Endothelial cell of umbilical vein (primary cell): ENCODE results near the gene GRIK1. TPM values are rescaled to one million over a fixed set of nuclear protein-coding genes. Genes with fewer than 3 reads are reported as not detected.
A peak's percentile ranks its signal among the peaks of the same experiment; 100 is the strongest.

Experiments
- BruUV-seq: library from RNA; stranded (reverse); fragments of 400-500 nt; replicated peaks from 2 replicates; lab custom pipeline; 2021; lab: Mats Ljungman, UMichigan
- CTCF ChIA-PET: fragments of 300-600, 350-600 bp; sonication (Branson Sonifier 250); formaldehyde crosslinking; loops from one replicate; lab custom pipeline; 2021; ENCODE audit warnings: antibody characterized with exemption, inconsistent platforms; lab: Charles Lee
- POLR2A ChIA-PET: fragments of 300-600, 350-600 bp; sonication (Branson Sonifier 250); formaldehyde crosslinking; loops from one replicate; lab custom pipeline; 2021; ENCODE audit warnings: antibody characterized with exemption, inconsistent platforms; lab: Charles Lee
- DNase-seq: peaks from one replicate; pipeline ENCODE4 v3.0.0-alpha.2; 2011; ENCODE audit warnings: low read depth, low spot score
- FAIRE-seq: peaks from 2 replicates; lab custom pipeline; 2011; peaks lifted over from hg19 to GRCh38; lab: Jason Lieb, UNC
- H2AFZ ChIP-seq: 2 replicates; pipeline ENCODE4 v1.6.0; 2012; ENCODE audit warnings: low read depth, low read length, control low read depth, inconsistent platforms
- H3K27ac ChIP-seq: 2 replicates; pipeline ENCODE4 v1.5.1; 2011; ENCODE audit warnings: low read depth, mild to moderate bottlenecking, control low read depth, low read length, moderate library complexity; ENCODE audit not compliant: insufficient read depth
- H3K27me3 ChIP-seq, 2 experiments: 2 replicates each; pipeline versions ENCODE4 v1.6.0 to v1.6.1; 2011; ENCODE audit warnings: low read length in 2 of 2, mixed read lengths in 1 of 2; ENCODE audit not compliant: control insufficient read depth in 2 of 2, insufficient read depth in 2 of 2
- H3K36me3 ChIP-seq, 2 experiments: 2 replicates in 1 of 2; 3 replicates in 1 of 2; pipeline ENCODE4 v1.5.1; 2011; ENCODE audit warnings: low read length in 2 of 2, mild to moderate bottlenecking in 1 of 2, moderate library complexity in 1 of 2; ENCODE audit not compliant: control insufficient read depth in 2 of 2, insufficient read depth in 2 of 2; ENCODE audit errors: extremely low read depth in 1 of 2
- H3K4me1 ChIP-seq: 3 replicates; pipeline ENCODE4 v1.5.1; 2011; ENCODE audit warnings: mild to moderate bottlenecking, low read length; ENCODE audit not compliant: control insufficient read depth, insufficient read depth; ENCODE audit errors: extremely low read depth
- H3K4me2 ChIP-seq: 2 replicates; pipeline ENCODE4 v1.6.1; 2011; ENCODE audit warnings: low read length, control low read depth, mixed read lengths; ENCODE audit not compliant: insufficient read depth
- H3K4me3 ChIP-seq, 3 experiments: fragments of 200-600 bp in 1 of 3; sonication (generic), shearing (Covaris generic) in 1 of 3; replicated peaks in 1 of 3; 2 replicates each; pipeline ENCODE4 v1.5.1; 2011 to 2016; ENCODE audit warnings: control low read depth in 3 of 3, low read length in 3 of 3, mild to moderate bottlenecking in 2 of 3, inconsistent platforms in 1 of 3, low read depth in 1 of 3, moderate library complexity in 1 of 3; ENCODE audit not compliant: insufficient read depth in 1 of 3
- H3K79me2 ChIP-seq: 2 replicates; pipeline ENCODE4 v1.6.0; 2012; ENCODE audit warnings: low read length, inconsistent platforms; ENCODE audit not compliant: control insufficient read depth, insufficient read depth
- H3K9ac ChIP-seq: replicated peaks from 2 replicates; pipeline ENCODE3; 2011; ENCODE audit warnings: low read length, control low read depth; ENCODE audit not compliant: insufficient read depth; ENCODE audit errors: extremely low read depth
- H3K9me1 ChIP-seq: replicated peaks from 3 replicates; pipeline ENCODE4 v1.6.0; 2011; ENCODE audit warnings: mild to moderate bottlenecking, low read length; ENCODE audit not compliant: control insufficient read depth, insufficient read depth; ENCODE audit errors: extremely low read depth
- H3K9me3 ChIP-seq: replicated peaks from 2 replicates; pipeline ENCODE4 v1.5.1; 2012; ENCODE audit warnings: low read length, inconsistent platforms; ENCODE audit not compliant: control insufficient read depth, insufficient read depth
- H4K20me1 ChIP-seq: replicated peaks from 2 replicates; pipeline ENCODE3; 2011; ENCODE audit warnings: mild to moderate bottlenecking, low read length; ENCODE audit not compliant: control insufficient read depth, insufficient read depth; ENCODE audit errors: extremely low read depth
- CTCF ChIP-seq, 2 donors: IDR thresholded peaks; 1 replicate in 1 of 2; 2 replicates in 1 of 2; pipeline ENCODE4 v1.5.1; 2011; ENCODE audit warnings: low read length in 2 of 2, mild to moderate bottlenecking in 2 of 2, moderate library complexity in 2 of 2, control low read depth in 1 of 2, inconsistent platforms in 1 of 2, low read depth in 1 of 2; ENCODE audit not compliant: insufficient read depth in 1 of 2; ENCODE audit errors: extremely low read depth in 1 of 2
- EZH2 ChIP-seq: IDR thresholded peaks from 2 replicates; pipeline ENCODE4 v1.6.1; 2012; ENCODE audit warnings: borderline replicate concordance, low read depth, mild to moderate bottlenecking, moderate library complexity, low read length, inconsistent platforms; ENCODE audit not compliant: severe bottlenecking
- FOS ChIP-seq: IDR thresholded peaks from 2 replicates; pipeline ENCODE4 v1.6.1; 2011; ENCODE audit warnings: mild to moderate bottlenecking, low read length, moderate library complexity, borderline replicate concordance; ENCODE audit not compliant: insufficient read depth
- GATA2 ChIP-seq: IDR thresholded peaks from 2 replicates; pipeline ENCODE4 v1.7.0; 2011; ENCODE audit warnings: low read depth, mild to moderate bottlenecking, moderate library complexity, mixed read lengths, low read length; ENCODE audit not compliant: insufficient read length, insufficient read depth
- JUN ChIP-seq: IDR thresholded peaks from 2 replicates; pipeline ENCODE4 v1.6.1; 2011; ENCODE audit warnings: borderline replicate concordance, low read depth; ENCODE audit not compliant: insufficient read length, insufficient read depth
- MAX ChIP-seq: IDR thresholded peaks from 2 replicates; pipeline ENCODE4 v1.6.1; 2011; ENCODE audit not compliant: insufficient read depth, insufficient read length
- MYC ChIP-seq: IDR thresholded peaks from one replicate; pipeline ENCODE4 v1.6.1; 2011; ENCODE audit warnings: mild to moderate bottlenecking, low read depth, low read length
- POLR2A ChIP-seq: IDR thresholded peaks from 2 replicates; pipeline ENCODE4 v1.6.1; 2012; ENCODE audit warnings: low read depth, mild to moderate bottlenecking, control low read depth, low read length
- POLR2AphosphoS5 ChIP-seq: IDR thresholded peaks from 2 replicates; pipeline ENCODE4 v1.6.1; 2012; ENCODE audit warnings: low read depth, mild to moderate bottlenecking, control low read depth, low read length, moderate library complexity; ENCODE audit not compliant: insufficient read depth
- dilution Hi-C: fragments of 300-500 bp; cut with MboI; formaldehyde crosslinking; loops from one replicate; pipeline ENCODE4 v1.15.0; 2019; ENCODE audit warnings: low sequenced_read_pairs; ENCODE audit not compliant: extremely low pct_ligation_motif_present
- intact Hi-C: fragments of 100-400 bp; cut with micrococcal nuclease; formaldehyde crosslinking; loops from one replicate; pipeline ENCODE4 v1.10.0; 2022
- polyA plus RNA-seq, 4 experiments: library from polyadenylated mRNA; depleted of rRNA in 3 of 4; stranded (reverse) in 3 of 4; unstranded in 1 of 4; fragments of >200 nt; gene quantifications; 2 replicates each; pipeline versions ENCODE4 v1.2.1 to v1.2.3, GENCODE V29; 2011 to 2012; ENCODE audit warnings: missing spikeins in 1 of 4
- total RNA-seq: library from RNA; stranded (reverse); gene quantifications from 2 replicates; pipeline ENCODE4 v1.2.3, GENCODE V29; 2021

The GRIK1 gene
- total and polyA plus RNA-seq, 2 donors (not counting 3 experiments of a cell fraction or from before 2014, with no cell fraction given) = not detected

- intact Hi-C loops (no loop called here), dilution Hi-C loops (no loop called here)
- no peak for TF ChIP-seq EZH2
- no peak for FAIRE-seq
- Histone ChIP-seq H3K9ac (no peak overlapping the region), H3K4me3 (no peak overlapping the region), H3K9me3 (no peaks in the 10 kb centered on the region), H3K36me3 (no peaks in the 10 kb centered on the region), H2AFZ (no peak overlapping the region), H3K79me2 (no peaks in the 10 kb centered on the region), H3K9me1 (no peaks in the 10 kb centered on the region), H3K4me1 (no peaks in the 10 kb centered on the region), H3K27ac (no peak overlapping the region), H3K27me3 (no peaks in the 10 kb centered on the region), H4K20me1 (no peaks in the 10 kb centered on the region), H3K4me2 (no peak overlapping the region)
- CTCF ChIA-PET = interaction anchor here (0.9 to 1.3 kb wide), 2 partner anchors 13 to 56 kb away, joined by 3 read pairs; no protein-coding TSS in a partner anchor
- POLR2A ChIA-PET = no interaction called here
- DNase-seq = no peak
- no TSS peak for BruUV-seq
These were observed 291.0 kb downstream of the GRIK1 start for GRCh38 chr21:29648710-29649240.

- intact Hi-C loops = no loop called here
- ChIA-PET CTCF (no interaction called here), POLR2A (no interaction called here)
- H3K27ac ChIP-seq = no peak overlapping the region
- dilution Hi-C loops = no loop called here
- H3K4me1 ChIP-seq = no peaks in the 10 kb centered on the region
- H4K20me1 ChIP-seq = no peaks in the 10 kb centered on the region
- H3K36me3 ChIP-seq = no peaks in the 10 kb centered on the region
- no peak for FAIRE-seq
- H3K9ac ChIP-seq = no peak overlapping the region
- no peak overlapping the region for H2AFZ ChIP-seq
- H3K27me3 ChIP-seq = no peaks in the 10 kb centered on the region
- H3K9me1 ChIP-seq = no peaks in the 10 kb centered on the region
- peak; percentile 40 for DNase-seq
- H3K4me2 ChIP-seq = no peak overlapping the region
- H3K4me3 ChIP-seq = no peak overlapping the region
- H3K9me3 ChIP-seq = no peaks in the 10 kb centered on the region
- no TSS peak for BruUV-seq
- TF ChIP-seq JUN (no peak), CTCF (IDR thresholded peaks at IDR 0.05; ENCODE audit: extremely low read depth in 1 of 2, insufficient read depth in 1 of 2, low read depth in 1 of 2, low read length in 2 of 2) (no peak), GATA2 (no peak), FOS (no peak), POLR2AphosphoS5 (no peak), EZH2 (no peak), POLR2A (no peak), MYC (no peak), MAX (no peak)
- H3K79me2 ChIP-seq = no peaks in the 10 kb centered on the region
These were observed 292.4 kb downstream of the GRIK1 start for GRCh38 chr21:29647353-29647781.
